GM18858 (cell line): ENCODE results near the gene FAM240B.

ENCODE experiments used
- ATAC-seq: cut with Tn5 transposase; IDR thresholded peaks from one replicate; pipeline ENCODE4 v1.9.1; 2021; ENCODE audit not compliant: unreplicated experiment

FAM240B gene

DNA sequence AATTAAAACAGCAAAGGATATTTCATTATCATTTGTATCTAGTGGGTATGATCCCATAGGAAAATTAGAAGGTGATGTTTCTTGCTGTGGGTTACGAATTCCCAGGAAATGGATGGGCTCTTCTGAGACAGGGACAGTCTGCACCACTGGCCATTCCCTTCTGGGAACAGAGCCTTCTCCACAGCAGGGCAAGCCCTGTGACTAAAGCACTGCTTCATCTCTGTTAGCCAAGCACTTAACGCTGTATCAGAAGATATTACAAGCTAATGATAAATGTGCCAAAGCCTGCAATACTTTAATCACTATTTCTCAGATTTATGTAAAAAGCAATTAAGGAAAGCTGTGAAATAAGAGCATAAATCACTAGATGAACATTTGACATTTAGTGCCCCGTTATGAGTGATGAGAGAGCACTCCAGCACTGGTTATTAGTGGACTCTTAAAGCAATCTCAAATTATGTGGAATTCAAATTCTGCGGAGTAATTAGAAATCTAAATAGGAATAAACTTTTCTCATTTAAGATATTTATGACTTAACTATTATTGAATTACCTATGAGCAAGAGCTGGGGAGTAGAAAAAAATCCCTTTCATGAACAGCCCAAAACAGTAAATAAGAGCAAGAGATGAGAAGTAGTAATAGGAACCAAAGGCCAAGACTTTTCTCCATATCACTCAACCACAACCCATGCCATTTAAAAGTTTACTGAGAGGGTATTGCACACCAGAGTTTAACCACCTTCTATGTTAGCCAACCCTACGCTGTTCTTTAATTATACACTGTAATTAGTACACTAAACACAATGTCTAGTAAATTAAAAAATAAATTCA, 49.2 kb downstream of the FAM240B start:
- no peak for ATAC-seq

DNA sequence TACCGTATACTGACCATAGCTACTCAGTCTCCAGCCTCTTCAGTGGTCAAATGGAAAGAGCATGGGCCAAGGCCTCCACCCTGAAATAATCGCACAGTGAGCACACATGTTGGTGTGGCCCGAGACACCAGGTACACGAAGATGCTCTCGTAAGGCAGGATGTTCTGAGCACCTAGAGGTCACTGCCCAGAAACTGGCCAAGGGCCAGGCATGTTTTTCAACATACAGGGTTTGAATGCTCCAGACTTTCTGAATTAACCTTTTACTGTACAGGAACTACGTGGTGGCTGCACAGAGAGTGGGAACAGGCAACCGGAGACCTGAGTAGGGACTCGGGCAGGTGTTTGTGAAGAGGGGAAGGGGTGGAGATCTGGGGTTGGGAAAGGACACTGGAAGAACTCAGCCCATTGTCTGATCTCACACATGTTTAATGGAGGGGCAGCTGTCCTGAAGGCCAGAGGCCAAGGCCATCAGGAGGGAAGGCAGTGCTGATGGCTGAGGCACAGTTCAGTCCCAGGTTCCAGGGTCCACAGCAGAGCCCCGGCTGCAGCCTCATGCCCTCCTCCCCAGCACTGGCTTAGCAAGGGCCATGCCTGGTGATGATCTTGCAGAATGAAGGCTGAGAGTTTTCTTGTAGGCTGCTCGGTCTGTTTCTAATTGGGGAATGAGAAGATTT, 51.0 kb downstream of the FAM240B start:
- no peak for ATAC-seq

DNA sequence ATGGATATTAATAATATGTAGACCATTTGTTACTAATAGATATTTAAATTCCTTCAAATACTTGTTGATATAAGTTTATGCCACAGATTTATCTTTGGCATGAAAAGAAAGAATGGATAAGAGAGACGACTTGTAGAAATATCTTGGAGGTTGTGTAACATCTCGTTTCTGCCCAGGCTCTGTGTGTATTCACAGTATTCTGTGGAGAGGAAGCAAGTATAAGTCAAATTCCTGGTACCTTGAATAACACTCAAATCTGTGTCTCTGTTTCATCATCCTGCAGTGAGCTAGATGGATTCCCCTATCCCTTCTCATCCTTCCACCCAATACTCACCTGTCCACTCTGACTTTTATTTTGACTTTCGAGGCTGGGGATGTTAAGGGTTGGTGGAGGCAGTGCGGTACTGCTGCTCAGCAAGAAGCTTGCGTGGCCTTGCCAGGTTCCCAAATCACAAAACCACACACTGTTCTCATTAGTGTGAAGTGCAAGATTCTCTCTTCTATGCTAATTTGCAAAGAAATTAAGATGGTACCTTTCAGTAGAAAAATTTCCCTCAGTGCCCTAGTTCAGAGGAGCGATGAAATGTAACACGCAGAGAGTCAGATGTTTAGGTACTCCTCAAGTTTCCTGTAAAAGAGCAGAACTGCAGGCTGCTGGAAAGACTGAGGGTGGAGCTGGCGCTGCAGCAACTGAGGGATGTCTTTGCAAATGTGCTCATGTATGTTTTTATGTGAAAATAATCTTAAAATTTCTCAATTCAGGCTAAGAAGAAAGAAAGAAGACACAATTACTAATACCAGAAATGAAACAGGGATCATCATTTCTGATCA, 57.0 kb downstream of the FAM240B start:
- ATAC-seq: no peak

DNA sequence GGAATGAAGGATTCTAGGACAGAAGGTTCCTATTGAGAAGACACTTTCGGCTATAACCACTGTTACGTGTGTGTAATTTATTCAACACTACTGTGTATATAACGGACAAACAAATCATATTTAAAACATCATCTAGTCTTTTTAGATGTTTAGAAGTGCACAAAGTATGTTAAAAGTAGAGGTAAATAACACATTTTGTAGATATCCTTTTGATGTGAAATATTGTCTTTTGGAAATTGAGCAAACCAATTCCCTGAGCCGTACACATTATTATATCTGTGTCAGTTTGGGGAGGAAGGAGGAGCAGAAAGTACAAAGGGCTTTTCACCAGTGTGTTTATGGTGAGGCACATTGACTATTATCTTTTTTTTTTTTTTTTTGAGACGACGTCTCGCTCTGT, 60.4 kb downstream of the FAM240B start:
- no peak for ATAC-seq

DNA sequence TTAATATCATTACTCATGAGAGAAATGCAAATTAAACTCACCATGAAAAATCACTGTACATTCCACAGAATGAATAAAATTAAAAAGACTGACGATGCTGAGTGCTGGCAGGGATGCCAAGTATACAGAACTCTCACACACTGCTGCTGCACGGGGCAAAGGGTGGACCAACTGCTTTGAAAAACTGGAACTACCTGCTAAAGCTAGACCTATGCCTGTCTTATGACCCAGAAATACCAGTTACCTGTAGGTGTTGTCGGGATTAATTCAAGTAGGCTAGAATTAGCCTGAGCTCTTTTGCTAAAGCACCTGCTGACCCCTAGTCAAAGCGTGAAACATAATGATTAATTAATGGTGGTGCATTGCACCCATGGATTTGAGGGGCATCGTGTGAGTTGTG, 63.0 kb downstream of the FAM240B start:
- no peak for ATAC-seq

DNA sequence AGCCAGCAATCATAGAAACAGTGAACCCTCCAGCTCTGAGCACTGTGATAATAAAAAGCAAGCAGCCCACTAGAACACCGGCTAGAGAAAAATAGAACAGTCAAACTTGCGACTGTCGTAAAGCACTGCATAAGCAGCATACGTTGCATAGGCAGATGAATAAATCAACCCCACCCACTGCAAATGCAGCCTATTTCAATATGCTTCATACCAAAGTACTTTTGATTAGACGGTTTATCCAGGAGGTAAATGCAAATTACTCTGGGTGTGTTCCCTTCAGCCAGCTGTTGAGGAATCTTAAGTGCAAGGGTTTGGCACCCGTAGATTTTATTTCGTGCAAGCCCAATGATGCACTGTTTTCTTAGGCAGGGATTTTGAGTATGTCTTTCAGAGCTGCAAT, 67.4 kb downstream of the FAM240B start:
- no peak for ATAC-seq

DNA sequence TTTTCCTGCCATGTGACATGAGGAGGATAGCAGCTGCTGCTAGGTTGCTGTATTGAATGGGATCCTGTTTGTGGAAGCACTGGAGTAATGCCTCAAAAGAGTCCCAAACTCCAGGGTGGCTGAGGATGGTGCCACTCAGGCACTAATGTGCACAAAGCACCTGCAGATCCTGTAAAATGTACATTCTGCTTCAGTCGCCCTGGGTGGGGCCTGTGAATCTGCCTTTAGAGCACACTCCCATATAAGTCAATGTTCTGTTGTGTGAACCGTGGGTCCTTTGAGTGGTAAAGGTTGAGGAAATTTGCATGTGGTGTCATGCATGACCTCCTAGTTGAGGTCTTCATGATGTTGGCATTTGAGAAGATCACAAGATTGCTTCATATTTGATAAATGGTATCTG, 67.9 kb downstream of the FAM240B start:
- no peak for ATAC-seq

DNA sequence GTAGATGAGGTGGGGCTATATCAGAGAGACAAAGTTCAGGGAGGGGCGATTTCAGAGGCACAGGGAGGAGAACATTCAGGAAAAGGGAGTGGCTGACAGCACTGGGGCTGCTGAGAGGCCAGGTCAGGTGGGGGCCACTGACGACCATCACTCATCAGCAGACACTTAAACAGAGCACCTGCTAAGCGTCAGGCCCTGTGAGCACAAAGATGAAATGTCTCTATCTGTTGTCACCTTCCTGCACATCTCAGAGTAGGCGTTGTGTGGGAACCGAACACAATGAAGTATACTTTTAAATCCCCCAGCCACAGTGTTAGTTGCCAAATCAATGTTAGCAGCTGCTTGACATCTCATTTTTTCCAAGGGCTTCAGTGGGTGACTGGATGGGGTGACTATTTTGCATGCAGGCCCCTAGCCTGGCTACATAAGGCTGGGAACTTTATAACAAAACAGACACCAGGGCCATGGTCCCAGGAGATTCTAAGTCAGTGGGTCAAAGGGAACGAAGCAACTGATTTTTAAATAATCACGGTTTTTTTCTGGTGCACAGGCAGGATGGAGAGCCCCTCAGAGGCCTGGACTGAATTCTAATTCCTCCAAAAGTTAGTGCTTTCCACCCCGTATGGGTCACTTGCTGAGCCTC, 68.4 kb downstream of the FAM240B start:
- ATAC-seq: no peak

DNA sequence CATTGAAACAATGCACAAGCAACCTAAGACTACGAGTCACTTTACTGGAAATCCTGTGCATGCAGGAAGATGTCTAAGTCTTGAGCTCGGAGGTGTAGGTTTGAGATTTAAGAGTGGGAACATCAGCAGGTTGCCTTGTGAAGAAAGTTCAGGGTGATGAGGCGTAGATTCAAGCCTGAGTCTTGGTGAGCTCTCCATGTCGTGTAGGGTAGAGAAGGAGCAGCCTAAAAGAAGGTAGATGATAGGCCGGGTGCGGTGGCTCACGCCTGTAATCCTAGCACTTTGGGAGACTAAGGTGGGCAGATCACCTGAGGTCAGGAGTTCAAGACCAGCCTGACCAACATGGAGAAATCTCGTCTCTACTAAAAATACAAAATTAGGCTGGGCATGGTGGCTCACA, 69.4 kb downstream of the FAM240B start:
- no peak for ATAC-seq

DNA sequence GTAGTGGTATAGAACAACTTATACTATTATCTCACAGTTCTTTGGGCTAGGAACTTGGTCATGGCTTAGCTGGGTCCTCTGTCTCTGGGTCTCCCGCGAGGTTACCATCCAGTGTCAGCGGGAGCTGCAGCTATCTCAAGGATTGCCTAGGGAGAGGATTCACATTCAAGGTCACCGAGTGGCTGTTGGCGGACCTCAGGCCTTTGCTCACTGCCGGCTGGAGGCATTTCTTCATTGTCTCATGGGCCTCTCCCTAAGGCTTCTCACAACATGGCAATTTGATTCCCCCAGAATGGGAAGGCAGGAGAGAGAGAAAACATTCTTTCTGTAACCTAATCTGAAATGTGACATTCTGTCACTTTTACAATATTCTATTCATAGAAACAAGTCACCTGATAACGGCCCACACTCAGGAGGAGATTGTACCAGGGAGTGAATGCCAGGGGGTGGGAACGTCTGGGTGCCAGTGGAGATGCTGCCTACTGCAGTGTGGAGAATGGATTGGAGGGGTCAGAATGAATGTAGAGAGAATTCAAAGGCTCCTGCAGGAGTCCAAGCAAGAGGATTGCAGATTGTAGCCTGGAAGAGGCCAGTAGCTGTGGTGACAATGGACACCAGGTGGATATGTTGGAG, 70.1 kb downstream of the FAM240B start:
- ATAC-seq: no peak

DNA sequence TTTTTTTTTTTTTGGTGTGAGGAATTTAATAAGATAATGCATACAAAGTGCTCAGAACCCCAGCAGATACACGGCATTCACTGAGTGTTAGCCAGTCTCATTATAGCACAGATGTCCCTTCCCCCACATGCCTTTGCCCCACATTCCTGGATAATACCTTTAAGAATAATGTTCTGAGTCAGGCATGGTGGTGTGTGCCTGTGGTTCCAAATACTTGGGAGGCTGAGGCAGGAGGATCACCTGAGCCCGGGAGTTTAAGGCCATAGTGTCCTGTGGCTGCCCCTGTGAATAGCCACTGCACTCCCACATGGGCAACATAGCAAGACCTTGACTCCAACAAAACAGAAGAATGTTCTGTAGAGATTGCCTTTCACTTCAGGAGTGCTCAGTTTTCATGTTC, 75.3 kb downstream of the FAM240B start:
- ATAC-seq: no peak
